GM12878 (cell line): ENCODE results near the gene PSMD13.

Experiments used
- CTCF ChIP-seq, 3 experiments: IDR thresholded peaks in 2 of 3; conservative IDR thresholded peaks in 1 of 3; 2 replicates each; pipeline ENCODE4 v1.5.1; 2011; ENCODE audit warnings: low read depth in 3 of 3, low read length in 3 of 3, mild to moderate bottlenecking in 3 of 3, control low read depth in 2 of 3, moderate library complexity in 2 of 3, inconsistent platforms in 1 of 3, mixed read lengths in 1 of 3; ENCODE audit not compliant: control insufficient read depth in 2 of 3, insufficient read depth in 1 of 3; ENCODE audit errors: extremely low read depth in 1 of 3
- KDM1A ChIP-seq: fragments of 200-600 bp; sonication (generic); IDR thresholded peaks from 2 replicates; pipeline ENCODE4 v1.6.1; 2016; ENCODE audit warnings: borderline replicate concordance
- MEF2A ChIP-seq: IDR thresholded peaks from 2 replicates; pipeline ENCODE4 v1.6.1; 2011; ENCODE audit warnings: low read depth, mild to moderate bottlenecking, low read length, moderate library complexity; ENCODE audit not compliant: insufficient read depth
- NFYA ChIP-seq: IDR thresholded peaks from 2 replicates; pipeline ENCODE4 v1.6.1; 2011; ENCODE audit warnings: low read depth, mild to moderate bottlenecking, low read length, improper control_type of control experiment, borderline replicate concordance
- POLR2A ChIP-seq: IDR thresholded peaks from 2 replicates; pipeline ENCODE4 v1.6.1; 2011; ENCODE audit warnings: low read depth, mild to moderate bottlenecking, low read length
- RAD51 ChIP-seq: fragments of 450-650 bp; IDR thresholded peaks from 2 replicates; pipeline ENCODE4 v1.6.1; 2016; ENCODE audit warnings: moderate library complexity, mild to moderate bottlenecking, inconsistent platforms
- RELA ChIP-seq: fragments of 450-650 bp; IDR thresholded peaks from 2 replicates; pipeline ENCODE4 v1.8.0; 2014; ENCODE audit warnings: borderline replicate concordance; ENCODE audit not compliant: partially characterized antibody
- SMARCA5 ChIP-seq: fragments of 450-650 bp; IDR thresholded peaks from 2 replicates; pipeline ENCODE4 v1.6.1; 2017; ENCODE audit warnings: mild to moderate bottlenecking
- YBX1 ChIP-seq: fragments of 450-650 bp; IDR thresholded peaks from 2 replicates; pipeline ENCODE4 v1.6.1; 2016; ENCODE audit warnings: antibody characterized with exemption
- ZNF207 ChIP-seq: fragments of 450-650 bp; IDR thresholded peaks from 2 replicates; pipeline ENCODE4 v1.6.1; 2014; ENCODE audit warnings: antibody characterized with exemption, mild to moderate bottlenecking, borderline replicate concordance
- ZNF274 ChIP-seq: IDR thresholded peaks from one replicate; pipeline ENCODE4 v1.8.0; 2011; ENCODE audit not compliant: insufficient read length, insufficient read depth
- ZZZ3 ChIP-seq: IDR thresholded peaks from 2 replicates; pipeline ENCODE4 v1.6.1; 2011; ENCODE audit warnings: low read depth; ENCODE audit not compliant: control insufficient read depth, insufficient read length
- TF ChIP-seq, protein P1 (sequence below): IDR thresholded peaks from 2 replicates; pipeline ENCODE4 v1.6.1; 2011; ENCODE audit warnings: low read depth, low read length, improper control_type of control experiment, borderline replicate concordance
- TF ChIP-seq, protein P2 (sequence below): IDR thresholded peaks from 2 replicates; pipeline ENCODE4 v1.6.1; 2011; ENCODE audit warnings: borderline replicate concordance, low read depth, mild to moderate bottlenecking, moderate library complexity, low read length; ENCODE audit not compliant: insufficient read depth, poor library complexity, severe bottlenecking

DNA sequence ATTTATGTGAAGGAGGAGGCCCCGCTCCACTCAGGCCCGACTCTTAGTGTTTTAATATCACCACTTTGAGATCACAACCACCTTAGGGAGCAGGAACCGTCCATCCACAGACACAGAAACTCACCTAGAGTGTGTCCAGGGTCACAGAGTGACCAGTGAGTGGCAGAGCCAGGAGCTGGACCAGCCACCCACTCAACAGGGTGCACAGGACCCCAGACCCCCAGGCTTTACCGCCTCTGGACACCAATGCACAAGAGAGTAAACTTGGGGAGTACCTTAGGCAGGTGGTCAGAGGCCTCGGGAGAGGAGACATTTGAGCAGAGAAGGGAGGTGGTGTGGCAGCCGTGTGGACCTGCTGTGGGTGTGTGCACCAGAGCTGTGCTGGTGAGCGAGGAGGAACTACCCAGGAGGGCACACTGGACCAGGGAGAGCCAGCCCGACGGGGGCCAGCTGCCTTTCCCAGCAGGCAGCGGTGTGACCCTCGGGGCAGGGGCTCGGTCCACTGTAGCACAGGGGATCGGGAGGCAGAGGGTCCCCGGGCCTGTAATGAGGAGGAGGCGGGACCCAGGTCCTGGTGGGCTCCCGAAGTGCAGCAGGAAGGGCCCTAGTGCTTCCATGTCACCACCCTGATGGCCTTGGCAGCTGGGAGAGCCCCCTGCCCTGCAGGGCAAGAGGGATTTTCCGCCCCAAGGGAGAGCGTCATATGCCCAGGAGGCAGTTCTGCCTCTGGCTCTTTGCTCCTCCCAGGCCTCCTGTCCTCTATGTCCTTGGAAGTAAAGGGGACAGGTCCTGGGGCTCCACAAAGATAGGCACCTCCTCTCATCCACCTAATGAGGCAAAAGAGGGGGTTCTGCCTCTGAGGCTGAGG lies 33.9 kb downstream of the PSMD13 start:
- TF ChIP-seq ZZZ3 (no peak), NFYA (no peak), CTCF (IDR thresholded peaks at IDR 0.05 in 2 of 3, conservative IDR thresholded peaks at IDR 0.05 in 1 of 3; ENCODE audit: control insufficient read depth in 2 of 3, extremely low read depth in 1 of 3, insufficient read depth in 1 of 3, low read depth in 3 of 3, low read length in 3 of 3) (no peak), POLR2A (no peak), RAD51 (no peak), ZNF207 (no peak), ZNF274 (no peak), YBX1 (no peak), MEF2A (no peak), KDM1A (no peak), RELA (no peak), SMARCA5 (no peak)
- TF ChIP-seq, protein P1, sequence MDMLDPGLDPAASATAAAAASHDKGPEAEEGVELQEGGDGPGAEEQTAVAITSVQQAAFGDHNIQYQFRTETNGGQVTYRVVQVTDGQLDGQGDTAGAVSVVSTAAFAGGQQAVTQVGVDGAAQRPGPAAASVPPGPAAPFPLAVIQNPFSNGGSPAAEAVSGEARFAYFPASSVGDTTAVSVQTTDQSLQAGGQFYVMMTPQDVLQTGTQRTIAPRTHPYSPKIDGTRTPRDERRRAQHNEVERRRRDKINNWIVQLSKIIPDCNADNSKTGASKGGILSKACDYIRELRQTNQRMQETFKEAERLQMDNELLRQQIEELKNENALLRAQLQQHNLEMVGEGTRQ: no peak
- TF ChIP-seq, protein P2, sequence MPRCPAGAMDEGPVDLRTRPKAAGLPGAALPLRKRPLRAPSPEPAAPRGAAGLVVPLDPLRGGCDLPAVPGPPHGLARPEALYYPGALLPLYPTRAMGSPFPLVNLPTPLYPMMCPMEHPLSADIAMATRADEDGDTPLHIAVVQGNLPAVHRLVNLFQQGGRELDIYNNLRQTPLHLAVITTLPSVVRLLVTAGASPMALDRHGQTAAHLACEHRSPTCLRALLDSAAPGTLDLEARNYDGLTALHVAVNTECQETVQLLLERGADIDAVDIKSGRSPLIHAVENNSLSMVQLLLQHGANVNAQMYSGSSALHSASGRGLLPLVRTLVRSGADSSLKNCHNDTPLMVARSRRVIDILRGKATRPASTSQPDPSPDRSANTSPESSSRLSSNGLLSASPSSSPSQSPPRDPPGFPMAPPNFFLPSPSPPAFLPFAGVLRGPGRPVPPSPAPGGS: no peak
